Subcutaneous preadipocyte (primary cell): Measurements from ENCODE around the gene MUC20. TPM values are rescaled to one million over a fixed set of nuclear protein-coding genes. Genes with fewer than 3 reads are reported as not detected.

ENCODE experiments used
- small RNA-seq: library from RNA; depleted of rRNA; stranded (forward); fragments of <200 nt; gene quantifications from one replicate; pipeline ENCODE3, GENCODE V24; 2012
- total RNA-seq: library from RNA; depleted of rRNA; stranded (reverse); fragments of >200 nt; gene quantifications from 2 replicates; pipeline ENCODE4 v1.2.3, GENCODE V29; 2012

MUC20 gene, protein sequence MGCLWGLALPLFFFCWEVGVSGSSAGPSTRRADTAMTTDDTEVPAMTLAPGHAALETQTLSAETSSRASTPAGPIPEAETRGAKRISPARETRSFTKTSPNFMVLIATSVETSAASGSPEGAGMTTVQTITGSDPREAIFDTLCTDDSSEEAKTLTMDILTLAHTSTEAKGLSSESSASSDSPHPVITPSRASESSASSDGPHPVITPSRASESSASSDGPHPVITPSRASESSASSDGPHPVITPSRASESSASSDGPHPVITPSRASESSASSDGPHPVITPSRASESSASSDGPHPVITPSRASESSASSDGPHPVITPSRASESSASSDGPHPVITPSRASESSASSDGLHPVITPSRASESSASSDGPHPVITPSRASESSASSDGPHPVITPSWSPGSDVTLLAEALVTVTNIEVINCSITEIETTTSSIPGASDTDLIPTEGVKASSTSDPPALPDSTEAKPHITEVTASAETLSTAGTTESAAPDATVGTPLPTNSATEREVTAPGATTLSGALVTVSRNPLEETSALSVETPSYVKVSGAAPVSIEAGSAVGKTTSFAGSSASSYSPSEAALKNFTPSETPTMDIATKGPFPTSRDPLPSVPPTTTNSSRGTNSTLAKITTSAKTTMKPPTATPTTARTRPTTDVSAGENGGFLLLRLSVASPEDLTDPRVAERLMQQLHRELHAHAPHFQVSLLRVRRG
- total RNA-seq = 0.39 and 1.1 TPM in 2 replicates

DNA sequence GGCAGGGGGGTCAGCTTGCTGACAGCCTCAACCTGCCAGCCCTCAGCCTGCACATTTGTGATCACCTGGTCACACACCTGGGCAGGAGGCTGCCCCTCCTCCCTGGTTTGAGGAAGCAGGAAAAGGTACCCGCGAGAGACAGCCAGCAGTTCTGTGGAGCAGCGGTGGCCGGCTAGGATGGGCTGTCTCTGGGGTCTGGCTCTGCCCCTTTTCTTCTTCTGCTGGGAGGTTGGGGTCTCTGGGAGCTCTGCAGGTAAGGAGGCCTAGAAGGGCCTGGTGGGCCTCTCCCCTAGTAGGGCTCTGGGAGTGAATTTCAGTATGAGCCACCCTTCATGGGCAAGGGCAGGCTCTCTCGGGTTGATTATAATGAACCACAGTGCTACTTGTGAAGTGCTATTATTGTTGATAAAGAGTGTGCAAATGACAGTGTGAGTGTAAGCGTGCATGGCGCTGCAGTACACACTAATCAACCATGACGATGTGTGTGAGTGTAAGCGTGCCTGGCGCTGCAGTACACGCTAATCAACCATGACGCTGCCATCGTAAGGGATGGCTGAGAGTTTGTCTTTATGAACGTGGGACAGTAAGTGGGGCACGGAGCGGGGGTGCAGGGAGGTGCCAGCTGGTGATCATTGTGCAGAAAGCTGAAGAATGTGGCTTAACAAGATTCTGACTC is at the start of gene MUC20:
Gene MUC20 (plus strand): TSS at position 148 of the 676 bp plus-strand sequence. CDS start 30 bp downstream, at position 178.

Small RNAs within 50 kb of the gene (small RNA-seq; reads per million reads assigned to genes)
- gene MIR570 = not detected

Other genes with a start within 250 kb of the MUC20 start
- 121 and 140 TPM in 2 replicates for gene PPP1R2, start 177.7 kb upstream of the MUC20 start, total RNA-seq
- 45.4 and 204 TPM in 2 replicates for gene APOD, start 137.0 kb upstream of the MUC20 start, total RNA-seq
- not detected in 2 replicates for gene MUC4, start 91.0 kb downstream of the MUC20 start, total RNA-seq
- 5.9 and 8.6 TPM in 2 replicates for gene TNK2, start 187.6 kb downstream of the MUC20 start, total RNA-seq